NT2/D1 (cell line): ENCODE data around the gene FPGS.
A peak's percentile ranks its signal among the peaks of the same experiment; 100 is the strongest.

Source experiments
- DNase-seq: peaks from one replicate; pipeline ENCODE4 v3.0.0-alpha.2; 2011; ENCODE audit warnings: low read depth, low spot score
- H3K27me3 ChIP-seq: 2 replicates; pipeline ENCODE4 v1.6.0; 2011; ENCODE audit warnings: mild to moderate bottlenecking; ENCODE audit not compliant: insufficient read length, insufficient read depth
- H3K36me3 ChIP-seq: 2 replicates; pipeline ENCODE4 v1.6.1; 2011; ENCODE audit warnings: mild to moderate bottlenecking, low read length, mixed read lengths; ENCODE audit not compliant: insufficient read depth, insufficient read length
- H3K4me1 ChIP-seq: 2 replicates; pipeline ENCODE4 v1.5.1; 2011; ENCODE audit not compliant: insufficient read depth, insufficient read length
- H3K4me3 ChIP-seq: 2 replicates; pipeline ENCODE4 v1.5.1; 2011; ENCODE audit warnings: low read depth; ENCODE audit not compliant: insufficient read length
- H3K9ac ChIP-seq: 2 replicates; pipeline ENCODE4 v1.6.0; 2011; ENCODE audit warnings: low read depth; ENCODE audit not compliant: insufficient read length
- H3K9me3 ChIP-seq: 2 replicates; pipeline ENCODE4 v1.5.1; 2011; ENCODE audit warnings: mild to moderate bottlenecking, low read length; ENCODE audit not compliant: insufficient read depth
- SUZ12 ChIP-seq: IDR thresholded peaks from 2 replicates; pipeline ENCODE4 v1.6.1; 2011; ENCODE audit not compliant: insufficient read length, insufficient read depth; ENCODE audit errors: extremely low read depth
- YY1 ChIP-seq: IDR thresholded peaks from 2 replicates; pipeline ENCODE4 v1.6.1; 2011; ENCODE audit not compliant: insufficient read length, insufficient read depth
- ZNF274 ChIP-seq: IDR thresholded peaks from 2 replicates; pipeline ENCODE4 v1.6.1; 2011; ENCODE audit warnings: mild to moderate bottlenecking, low read depth, low read length

The FPGS gene

GRCh38 chr9:127814619-127815511, 12.2 kb downstream of the FPGS start:
- H3K4me1 ChIP-seq: peaks cover 6% of the 10 kb centered on the region
- H3K4me3 ChIP-seq: no peak overlapping the region
- peak overlapping the region; percentile 5 for H3K9ac ChIP-seq
- no peak for DNase-seq
- no peaks in the 10 kb centered on the region for H3K27me3 ChIP-seq
- no peaks in the 10 kb centered on the region for H3K9me3 ChIP-seq
- H3K36me3 ChIP-seq: peaks cover 89% of the 10 kb centered on the region
- TF ChIP-seq SUZ12: no peak
- no peak for TF ChIP-seq YY1
- TF ChIP-seq ZNF274: no peak

- Histone ChIP-seq H3K9me3 (no peaks in the 10 kb centered on the region), H3K4me3 (no peak overlapping the region), H3K36me3 (peaks cover 82% of the 10 kb centered on the region), H3K4me1 (peaks cover 1% of the 10 kb centered on the region), H3K9ac (no peak overlapping the region), H3K27me3 (no peaks in the 10 kb centered on the region)
- DNase-seq: no peak
- no peak for TF ChIP-seq YY1
- no peak for TF ChIP-seq SUZ12
- TF ChIP-seq ZNF274: no peak
Measured at GRCh38 chr9:127815512-127816361, 13.1 kb downstream of the FPGS start.

GRCh38 chr9:127816362-127816725, 13.7 kb downstream of the FPGS start:
- Histone ChIP-seq H3K9me3 (no peaks in the 10 kb centered on the region), H3K36me3 (peaks cover 79% of the 10 kb centered on the region), H3K4me1 (peaks cover 1% of the 10 kb centered on the region), H3K4me3 (no peak overlapping the region), H3K9ac (no peak overlapping the region), H3K27me3 (no peaks in the 10 kb centered on the region)
- DNase-seq: no peak
- TF ChIP-seq ZNF274 (no peak), SUZ12 (no peak), YY1 (no peak)

DNA sequence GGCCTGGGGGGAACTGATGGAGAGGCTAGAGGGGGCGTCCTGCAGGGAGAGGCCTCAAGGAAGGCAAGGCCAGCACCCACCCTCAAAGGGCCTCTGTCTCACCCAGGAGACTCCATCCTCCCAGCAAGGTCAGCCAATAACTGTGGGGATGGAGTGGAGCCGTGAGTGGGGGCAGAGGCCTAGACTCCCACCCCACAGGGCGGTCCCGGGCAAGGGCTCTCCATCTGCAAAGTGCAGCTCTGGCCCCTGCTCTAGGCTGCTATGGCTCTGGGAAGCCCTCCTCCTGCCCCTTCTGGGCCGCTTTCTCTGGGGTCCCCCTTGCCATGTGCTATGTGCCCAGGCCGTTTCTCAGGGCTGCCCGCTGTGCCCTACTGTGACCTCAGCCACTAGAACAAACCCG, 14.0 kb downstream of the FPGS start:
- no peak for DNase-seq
- H3K36me3 ChIP-seq: peaks cover 76% of the 10 kb centered on the region
- H3K4me3 ChIP-seq: no peak overlapping the region
- H3K27me3 ChIP-seq: no peaks in the 10 kb centered on the region
- no peak overlapping the region for H3K9ac ChIP-seq
- no peaks in the 10 kb centered on the region for H3K9me3 ChIP-seq
- no peak for TF ChIP-seq SUZ12
- TF ChIP-seq ZNF274: no peak
- no peak for TF ChIP-seq YY1
- H3K4me1 ChIP-seq: peaks cover 1% of the 10 kb centered on the region

GRCh38 chr9:127817881-127818434, 15.3 kb downstream of the FPGS start:
- DNase-seq: no peak
- H3K9ac ChIP-seq: no peak overlapping the region

GRCh38 chr9:127818574-127818973, 15.9 kb downstream of the FPGS start:
- Histone ChIP-seq H3K4me3 (peak overlapping the region; percentile 9), H3K36me3 (peaks cover 57% of the 10 kb centered on the region), H3K9me3 (no peaks in the 10 kb centered on the region), H3K27me3 (no peaks in the 10 kb centered on the region), H3K4me1 (peaks cover 1% of the 10 kb centered on the region), H3K9ac (no peak overlapping the region)
- TF ChIP-seq ZNF274 (no peak), YY1 (no peak), SUZ12 (no peak)
- DNase-seq: no peak

More at GRCh38 chr9:127817881-127818434, 15.3 kb downstream of the FPGS start:
- Histone ChIP-seq H3K36me3 (peaks cover 64% of the 10 kb centered on the region), H3K27me3 (no peaks in the 10 kb centered on the region), H3K4me3 (no peak overlapping the region), H3K9me3 (no peaks in the 10 kb centered on the region), H3K4me1 (peaks cover 1% of the 10 kb centered on the region)
- no peak for TF ChIP-seq SUZ12
- no peak for TF ChIP-seq YY1
- no peak for TF ChIP-seq ZNF274
